ENCODE data around the gene ABCD4.
A peak's percentile ranks its signal among the peaks of the same experiment; 100 is the strongest.

The ABCD4 gene

DNA sequence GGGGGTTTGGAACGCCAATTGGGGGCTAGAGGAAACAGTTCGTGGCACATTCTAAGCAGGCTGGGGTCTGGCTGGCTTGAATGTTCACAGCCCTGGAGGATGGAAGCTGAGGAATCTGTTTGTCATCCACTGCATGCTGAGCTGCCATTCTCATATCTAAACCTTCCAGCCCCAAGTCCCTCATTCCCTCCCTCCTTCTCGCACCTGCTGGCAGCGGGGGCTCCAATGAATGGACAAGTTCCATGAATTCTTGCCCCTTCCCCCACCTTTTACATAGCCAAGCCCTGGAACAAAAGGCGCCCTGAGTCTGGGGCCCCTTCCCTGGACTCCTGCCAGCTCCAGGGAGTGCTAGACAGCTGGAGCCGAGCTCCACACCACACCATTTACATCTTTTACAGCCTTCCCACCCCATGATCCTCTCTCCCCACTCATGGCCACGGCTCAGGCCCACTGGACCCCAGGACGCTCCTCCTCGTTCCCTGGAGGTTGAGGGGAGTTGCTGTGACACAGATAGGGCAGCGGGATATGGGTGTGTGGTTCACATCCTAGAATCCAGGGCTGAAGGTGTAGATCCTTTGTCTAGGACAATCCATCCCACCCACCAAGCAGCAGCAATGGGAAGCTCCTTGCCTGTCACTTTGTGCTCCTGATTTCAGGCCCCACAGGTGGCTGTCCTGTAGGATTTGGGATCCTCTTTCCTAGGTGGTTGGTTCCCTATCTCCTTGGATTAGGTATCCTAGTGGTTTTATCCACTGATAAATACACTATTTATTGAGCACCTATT, 23.8 kb upstream of the ABCD4 start:
- H3K4me1 ChIP-seq: no peaks in the 10 kb centered on the region
- TF ChIP-seq, protein P1, sequence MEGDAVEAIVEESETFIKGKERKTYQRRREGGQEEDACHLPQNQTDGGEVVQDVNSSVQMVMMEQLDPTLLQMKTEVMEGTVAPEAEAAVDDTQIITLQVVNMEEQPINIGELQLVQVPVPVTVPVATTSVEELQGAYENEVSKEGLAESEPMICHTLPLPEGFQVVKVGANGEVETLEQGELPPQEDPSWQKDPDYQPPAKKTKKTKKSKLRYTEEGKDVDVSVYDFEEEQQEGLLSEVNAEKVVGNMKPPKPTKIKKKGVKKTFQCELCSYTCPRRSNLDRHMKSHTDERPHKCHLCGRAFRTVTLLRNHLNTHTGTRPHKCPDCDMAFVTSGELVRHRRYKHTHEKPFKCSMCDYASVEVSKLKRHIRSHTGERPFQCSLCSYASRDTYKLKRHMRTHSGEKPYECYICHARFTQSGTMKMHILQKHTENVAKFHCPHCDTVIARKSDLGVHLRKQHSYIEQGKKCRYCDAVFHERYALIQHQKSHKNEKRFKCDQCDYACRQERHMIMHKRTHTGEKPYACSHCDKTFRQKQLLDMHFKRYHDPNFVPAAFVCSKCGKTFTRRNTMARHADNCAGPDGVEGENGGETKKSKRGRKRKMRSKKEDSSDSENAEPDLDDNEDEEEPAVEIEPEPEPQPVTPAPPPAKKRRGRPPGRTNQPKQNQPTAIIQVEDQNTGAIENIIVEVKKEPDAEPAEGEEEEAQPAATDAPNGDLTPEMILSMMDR (IDR thresholded peaks at IDR 0.05; ENCODE audit: low read depth, low read length): no peak
- peak; percentile 29 for DNase-seq
- no peaks in the 10 kb centered on the region for H3K36me3 ChIP-seq
- H3K9me3 ChIP-seq: no peaks in the 10 kb centered on the region
- no peak overlapping the region for H3K4me3 ChIP-seq (ENCODE audit: low read depth, low read length)
- no peaks in the 10 kb centered on the region for H3K27me3 ChIP-seq

DNA sequence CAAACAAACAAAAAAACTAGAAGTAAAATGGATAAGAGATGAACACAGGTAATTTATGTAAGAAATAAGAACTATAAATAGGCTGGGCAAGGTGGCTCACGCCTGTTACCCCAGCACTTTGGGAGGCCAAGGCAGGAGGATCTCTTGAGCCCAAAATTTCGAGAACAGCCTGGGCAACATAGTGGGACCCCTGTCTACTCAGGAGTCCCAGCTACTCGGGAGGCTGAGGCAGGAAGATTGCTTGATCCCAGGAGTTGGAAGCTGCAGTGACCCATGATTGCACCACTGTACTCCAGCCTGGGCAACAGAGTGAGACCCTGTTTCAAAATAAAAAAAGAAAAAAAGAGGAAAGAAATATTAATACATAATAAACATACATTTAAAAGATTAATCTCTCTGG, 22.7 kb upstream of the ABCD4 start:
- H3K4me1 ChIP-seq: no peaks in the 10 kb centered on the region
- DNase-seq: no peak
- no peaks in the 10 kb centered on the region for H3K27me3 ChIP-seq
- TF ChIP-seq, protein P1 (IDR thresholded peaks at IDR 0.05; ENCODE audit: low read depth, low read length): no peak
- H3K4me3 ChIP-seq (ENCODE audit: low read depth, low read length): no peak overlapping the region
- H3K9me3 ChIP-seq: no peaks in the 10 kb centered on the region
- no peaks in the 10 kb centered on the region for H3K36me3 ChIP-seq

DNA sequence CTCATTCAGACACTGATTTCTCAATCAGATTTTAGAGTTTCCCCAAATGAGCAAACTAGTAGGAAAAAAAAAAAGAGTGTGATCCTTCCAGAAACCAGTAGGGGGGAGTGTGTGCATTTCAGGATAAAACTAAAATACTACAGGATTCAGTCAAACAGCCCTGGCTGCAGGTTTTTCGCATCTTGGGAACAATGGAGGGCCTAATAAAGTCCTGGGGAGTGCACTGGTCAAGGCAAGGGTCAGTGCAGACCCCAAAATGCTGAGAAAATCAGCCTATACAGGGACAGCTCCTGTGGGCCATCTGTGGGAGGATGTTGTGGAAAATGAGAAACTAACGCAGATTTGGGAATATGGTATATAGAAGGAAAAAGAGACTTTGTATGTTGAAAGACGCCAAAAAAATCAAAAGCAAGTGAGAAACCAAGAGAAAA, 22.2 kb upstream of the ABCD4 start:
- H3K36me3 ChIP-seq: no peaks in the 10 kb centered on the region
- H3K4me1 ChIP-seq: no peaks in the 10 kb centered on the region
- H3K9me3 ChIP-seq: no peaks in the 10 kb centered on the region
- H3K27me3 ChIP-seq: no peaks in the 10 kb centered on the region
- no peak for DNase-seq
- no peak overlapping the region for H3K4me3 ChIP-seq (ENCODE audit: low read depth, low read length)
- TF ChIP-seq, protein P1 (IDR thresholded peaks at IDR 0.05; ENCODE audit: low read depth, low read length): peak; percentile 72

DNA sequence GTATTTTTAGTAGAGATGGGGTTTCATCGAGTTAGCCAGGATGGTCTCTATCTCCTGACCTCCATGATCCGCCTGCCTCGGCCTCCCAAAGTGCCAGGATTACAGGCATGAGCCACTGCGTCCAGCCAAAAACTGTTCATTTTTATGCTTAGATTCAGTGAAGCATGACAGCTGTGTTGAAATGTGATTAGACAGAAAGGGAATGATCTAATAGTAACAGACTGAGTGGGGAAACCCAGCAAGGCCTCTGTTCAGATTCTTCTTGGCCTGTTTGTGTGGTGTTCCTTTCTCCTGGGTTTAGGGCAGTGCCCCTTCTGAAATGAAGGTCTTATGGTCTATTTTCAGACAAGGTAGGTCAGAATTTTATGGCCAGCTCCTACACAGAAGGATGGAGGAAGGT, 11.8 kb upstream of the ABCD4 start:
- DNase-seq: no peak
- Histone ChIP-seq H3K27me3 (no peaks in the 10 kb centered on the region), H3K4me1 (no peaks in the 10 kb centered on the region), H3K9me3 (no peaks in the 10 kb centered on the region), H3K4me3 (ENCODE audit: low read depth, low read length) (no peak overlapping the region), H3K36me3 (no peaks in the 10 kb centered on the region)
- TF ChIP-seq, protein P1 (IDR thresholded peaks at IDR 0.05; ENCODE audit: low read depth, low read length): no peak

DNA sequence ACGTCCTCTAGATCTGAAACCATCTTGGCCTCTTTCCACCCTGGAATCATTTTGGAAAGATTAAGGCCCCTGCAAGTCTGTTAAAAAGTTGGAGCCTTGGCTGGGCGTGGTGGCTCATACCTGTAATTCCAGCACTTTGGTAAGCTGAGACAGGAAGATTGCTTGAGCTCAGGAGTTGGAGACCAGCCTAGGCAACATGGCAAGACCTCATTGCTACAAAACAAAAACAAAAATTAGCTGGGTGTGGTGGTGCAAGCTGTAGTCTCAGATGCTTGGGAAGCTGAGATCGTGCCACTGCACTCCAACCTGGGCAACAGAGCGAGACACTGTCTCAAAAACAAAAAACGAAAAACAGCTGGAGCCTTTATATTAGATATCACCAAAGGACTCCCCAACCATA, 10.9 kb upstream of the ABCD4 start:
- Histone ChIP-seq H3K4me1 (no peaks in the 10 kb centered on the region), H3K27me3 (no peaks in the 10 kb centered on the region), H3K4me3 (ENCODE audit: low read depth, low read length) (no peak overlapping the region), H3K9me3 (no peaks in the 10 kb centered on the region), H3K36me3 (no peaks in the 10 kb centered on the region)
- no peak for DNase-seq
- TF ChIP-seq, protein P1 (IDR thresholded peaks at IDR 0.05; ENCODE audit: low read depth, low read length): no peak

DNA sequence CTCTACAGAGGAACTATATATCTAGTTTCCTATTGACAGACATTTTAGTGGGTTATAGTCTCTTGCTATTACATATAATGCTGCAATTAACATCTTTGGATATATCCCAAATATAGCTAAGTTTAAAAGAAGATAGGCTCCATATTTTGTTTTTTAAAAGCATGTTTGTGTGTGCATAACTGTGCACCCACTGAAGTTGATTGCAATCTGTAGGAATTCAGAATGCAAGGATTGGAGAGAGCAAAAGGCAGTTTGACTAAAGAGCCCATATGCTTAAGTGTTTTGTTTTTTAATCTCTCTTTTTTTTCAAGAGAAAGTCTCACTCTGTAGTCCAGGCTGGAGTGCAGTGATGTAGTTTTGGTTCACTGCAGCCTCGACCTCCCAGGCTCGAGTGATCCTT, 9.4 kb upstream of the ABCD4 start:
- Histone ChIP-seq H3K9me3 (no peaks in the 10 kb centered on the region), H3K27me3 (no peaks in the 10 kb centered on the region), H3K36me3 (no peaks in the 10 kb centered on the region), H3K4me3 (ENCODE audit: low read depth, low read length) (no peak overlapping the region), H3K4me1 (no peaks in the 10 kb centered on the region)
- TF ChIP-seq, protein P1 (IDR thresholded peaks at IDR 0.05; ENCODE audit: low read depth, low read length): no peak
- no peak for DNase-seq

Data from BE2C (cell line).